ENCODE data around the gene GLI2. TPM values are rescaled to one million over a fixed set of nuclear protein-coding genes. Genes with fewer than 3 reads are reported as not detected.

Gene GLI2
- total RNA-seq, 1 donor from 2014 or later: 33.2 TPM

DNA sequence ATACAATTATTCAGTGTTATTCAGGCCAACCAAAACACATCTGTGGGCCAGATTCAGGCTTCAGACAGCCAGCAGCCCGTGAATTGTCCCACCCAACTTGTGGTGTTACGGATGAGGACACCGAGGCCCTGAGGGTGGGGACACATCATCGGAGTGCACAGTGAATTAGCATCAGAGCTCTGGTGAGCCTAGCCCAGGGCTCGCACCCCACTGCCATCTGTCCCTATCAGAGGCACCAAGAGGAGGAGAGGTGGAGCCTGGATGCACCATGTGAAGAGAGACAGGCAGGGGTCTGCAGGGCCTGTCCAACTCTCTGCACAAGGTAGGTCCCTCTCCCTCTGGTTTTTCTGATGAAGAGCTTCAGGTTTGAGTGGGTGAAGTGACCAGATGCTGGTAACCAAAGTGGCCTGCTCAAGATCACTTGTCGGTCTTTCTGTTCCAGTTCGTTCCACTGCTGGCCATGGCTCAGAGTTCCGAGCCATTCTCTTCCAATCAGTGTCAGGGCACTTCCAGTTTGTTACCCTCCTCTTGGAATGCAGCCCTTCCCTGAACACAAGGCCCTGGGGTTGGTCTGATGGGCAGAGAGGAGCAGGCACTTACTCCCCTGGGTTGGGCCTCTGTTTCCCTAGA lies 14.8 kb upstream of the GLI2 start:
- no peak overlapping the region for H3K27ac Mint-ChIP-seq (ENCODE audit: unreplicated experiment)
- peaks cover 6% of the 10 kb centered on the region for H3K9me3 Mint-ChIP-seq (ENCODE audit: unreplicated experiment)
- H3K36me3 Mint-ChIP-seq (ENCODE audit: unreplicated experiment): no peaks in the 10 kb centered on the region
- no peaks in the 10 kb centered on the region for H3K27me3 Mint-ChIP-seq (ENCODE audit: unreplicated experiment)
- H3K4me3 Mint-ChIP-seq (ENCODE audit: unreplicated experiment): no peak overlapping the region
- peaks cover 21% of the 10 kb centered on the region for H3K4me1 Mint-ChIP-seq (ENCODE audit: unreplicated experiment)
- no peak for TF ChIP-seq CTCF (IDR thresholded peaks at IDR 0.05)
- DNase-seq (ENCODE audit: extremely low spot score, unreplicated experiment): no peak

- Mint-ChIP-seq H3K9me3 (ENCODE audit: unreplicated experiment) (peaks cover 12% of the 10 kb centered on the region), H3K36me3 (ENCODE audit: unreplicated experiment) (peaks cover 1% of the 10 kb centered on the region), H3K4me1 (ENCODE audit: unreplicated experiment) (peaks cover 21% of the 10 kb centered on the region), H3K27me3 (ENCODE audit: unreplicated experiment) (no peaks in the 10 kb centered on the region), H3K27ac (ENCODE audit: unreplicated experiment) (no peak overlapping the region), H3K4me3 (ENCODE audit: unreplicated experiment) (no peak overlapping the region)
- no peak for TF ChIP-seq CTCF (IDR thresholded peaks at IDR 0.05)
- no peak for DNase-seq (ENCODE audit: extremely low spot score, unreplicated experiment)
Measured at GRCh38 chr2:120722246-120722567, 13.5 kb upstream of the GLI2 start.

- no peak overlapping the region for H3K4me3 Mint-ChIP-seq (ENCODE audit: unreplicated experiment)
- no peak for DNase-seq (ENCODE audit: extremely low spot score, unreplicated experiment)
Measured at GRCh38 chr2:120722568-120723421, 12.9 kb upstream of the GLI2 start.

DNA sequence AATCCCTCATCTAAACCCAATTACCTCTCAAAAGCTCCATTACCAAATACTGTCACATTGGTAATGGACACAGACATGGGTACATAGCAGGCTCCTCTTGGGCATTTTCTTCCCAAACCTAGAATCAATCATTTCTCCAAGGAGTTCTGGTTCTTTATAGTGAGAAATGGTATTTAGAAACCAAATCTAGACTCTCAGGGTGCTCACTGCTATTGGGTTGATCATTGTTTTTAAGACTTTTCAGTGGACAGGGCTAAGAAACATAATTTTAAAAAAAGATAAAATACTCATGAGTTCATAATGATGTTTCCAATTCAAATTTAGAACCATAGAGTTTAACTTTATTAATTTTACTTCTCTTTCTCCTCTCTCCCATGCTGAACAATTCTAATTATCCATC lies 9.4 kb upstream of the GLI2 start:
- no peak for TF ChIP-seq CTCF (IDR thresholded peaks at IDR 0.05)
- Mint-ChIP-seq H3K4me3 (ENCODE audit: unreplicated experiment) (no peak overlapping the region), H3K36me3 (ENCODE audit: unreplicated experiment) (peaks cover 1% of the 10 kb centered on the region), H3K9me3 (ENCODE audit: unreplicated experiment) (peaks cover 12% of the 10 kb centered on the region), H3K27me3 (ENCODE audit: unreplicated experiment) (no peaks in the 10 kb centered on the region), H3K4me1 (ENCODE audit: unreplicated experiment) (peaks cover 27% of the 10 kb centered on the region), H3K27ac (ENCODE audit: unreplicated experiment) (no peak overlapping the region)
- no peak for DNase-seq (ENCODE audit: extremely low spot score, unreplicated experiment)

More at GRCh38 chr2:120722568-120723421, 12.9 kb upstream of the GLI2 start:
- TF ChIP-seq CTCF (IDR thresholded peaks at IDR 0.05): no peak
- peak overlapping the region; percentile 56 for H3K27ac Mint-ChIP-seq (ENCODE audit: unreplicated experiment)
- H3K4me1 Mint-ChIP-seq (ENCODE audit: unreplicated experiment): peaks cover 21% of the 10 kb centered on the region
- H3K27me3 Mint-ChIP-seq (ENCODE audit: unreplicated experiment): no peaks in the 10 kb centered on the region
- peaks cover 1% of the 10 kb centered on the region for H3K36me3 Mint-ChIP-seq (ENCODE audit: unreplicated experiment)
- H3K9me3 Mint-ChIP-seq (ENCODE audit: unreplicated experiment): peaks cover 12% of the 10 kb centered on the region

Measured in osteocyte (in vitro differentiated cells).